Measurements from ENCODE around the gene SLC38A7.

Gene SLC38A7, protein sequence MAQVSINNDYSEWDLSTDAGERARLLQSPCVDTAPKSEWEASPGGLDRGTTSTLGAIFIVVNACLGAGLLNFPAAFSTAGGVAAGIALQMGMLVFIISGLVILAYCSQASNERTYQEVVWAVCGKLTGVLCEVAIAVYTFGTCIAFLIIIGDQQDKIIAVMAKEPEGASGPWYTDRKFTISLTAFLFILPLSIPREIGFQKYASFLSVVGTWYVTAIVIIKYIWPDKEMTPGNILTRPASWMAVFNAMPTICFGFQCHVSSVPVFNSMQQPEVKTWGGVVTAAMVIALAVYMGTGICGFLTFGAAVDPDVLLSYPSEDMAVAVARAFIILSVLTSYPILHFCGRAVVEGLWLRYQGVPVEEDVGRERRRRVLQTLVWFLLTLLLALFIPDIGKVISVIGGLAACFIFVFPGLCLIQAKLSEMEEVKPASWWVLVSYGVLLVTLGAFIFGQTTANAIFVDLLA

DNA sequence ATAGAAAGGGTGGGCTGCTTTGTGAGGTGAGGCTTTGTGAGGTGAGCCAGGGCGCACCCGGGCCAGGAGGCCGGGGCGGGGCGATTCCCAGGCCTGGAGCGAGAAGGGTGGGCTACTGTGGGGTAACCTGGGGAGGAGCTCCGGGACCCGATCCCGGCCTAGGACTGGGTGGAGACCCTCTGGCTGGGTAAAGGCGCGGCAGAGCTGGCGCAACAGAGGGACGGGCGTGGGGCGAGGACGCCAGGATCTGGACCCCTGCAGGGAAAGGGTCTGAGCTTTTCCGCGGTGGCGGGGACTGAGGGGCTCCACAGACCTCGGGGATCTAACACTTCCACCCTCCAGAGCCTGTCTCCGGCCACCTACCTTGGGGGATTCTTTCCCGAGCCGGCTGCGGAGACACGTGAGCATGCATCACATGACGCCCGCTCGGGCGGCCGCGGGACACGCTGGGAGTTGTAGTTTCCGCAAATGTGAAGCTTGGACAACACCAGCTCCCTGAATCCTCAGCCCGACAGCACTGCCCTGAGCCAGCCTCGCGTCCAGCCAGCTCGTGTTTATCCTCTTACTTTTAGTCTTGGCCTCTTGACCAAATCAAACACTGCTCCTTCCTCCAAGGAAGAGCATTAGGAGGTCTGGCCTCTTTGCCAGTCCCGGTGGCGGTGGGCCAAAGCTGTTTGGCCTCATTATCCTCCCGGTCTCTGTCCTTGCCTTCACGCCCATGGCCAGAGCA lies at the start of gene SLC38A7:
TSS of gene SLC38A7 (minus strand) at position 417 of the 730 bp plus-strand sequence. CDS start 4,644 bp downstream, outside the sequence.
- peak; percentile 57 for DNase-seq (ENCODE audit: low read depth)

GRCh38 chr16:58733671-58734458 lies 49.3 kb upstream of the SLC38A7 start, which contains the start of gene GOT2:
Gene GOT2 (minus strand): TSS chr16:58734316. CDS start chr16:58734228, 88 bp downstream.
- peak; percentile 60 for DNase-seq (ENCODE audit: low read depth)

DNA sequence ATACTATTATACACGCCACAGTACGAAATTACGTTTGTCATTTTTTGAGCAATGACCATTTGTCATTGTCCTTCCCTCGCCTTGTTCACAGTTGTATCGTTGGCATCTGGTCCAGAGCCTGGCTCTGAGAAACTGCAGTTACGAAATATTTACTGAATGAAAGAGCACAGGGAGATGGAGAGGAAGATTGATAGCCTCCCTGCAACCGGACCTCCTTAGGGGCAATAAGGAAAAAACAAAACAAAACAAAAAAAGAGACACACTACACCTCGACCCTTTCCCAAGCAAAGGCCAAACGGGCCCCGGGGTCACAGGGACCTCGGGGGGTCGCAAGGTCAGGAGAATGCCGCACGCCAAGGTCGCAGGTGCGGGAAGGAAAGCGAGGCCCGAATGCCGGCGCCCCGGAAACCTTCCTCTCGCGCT lies 48.7 kb upstream of the SLC38A7 start:
- DNase-seq (ENCODE audit: low read depth) = no peak

DNA sequence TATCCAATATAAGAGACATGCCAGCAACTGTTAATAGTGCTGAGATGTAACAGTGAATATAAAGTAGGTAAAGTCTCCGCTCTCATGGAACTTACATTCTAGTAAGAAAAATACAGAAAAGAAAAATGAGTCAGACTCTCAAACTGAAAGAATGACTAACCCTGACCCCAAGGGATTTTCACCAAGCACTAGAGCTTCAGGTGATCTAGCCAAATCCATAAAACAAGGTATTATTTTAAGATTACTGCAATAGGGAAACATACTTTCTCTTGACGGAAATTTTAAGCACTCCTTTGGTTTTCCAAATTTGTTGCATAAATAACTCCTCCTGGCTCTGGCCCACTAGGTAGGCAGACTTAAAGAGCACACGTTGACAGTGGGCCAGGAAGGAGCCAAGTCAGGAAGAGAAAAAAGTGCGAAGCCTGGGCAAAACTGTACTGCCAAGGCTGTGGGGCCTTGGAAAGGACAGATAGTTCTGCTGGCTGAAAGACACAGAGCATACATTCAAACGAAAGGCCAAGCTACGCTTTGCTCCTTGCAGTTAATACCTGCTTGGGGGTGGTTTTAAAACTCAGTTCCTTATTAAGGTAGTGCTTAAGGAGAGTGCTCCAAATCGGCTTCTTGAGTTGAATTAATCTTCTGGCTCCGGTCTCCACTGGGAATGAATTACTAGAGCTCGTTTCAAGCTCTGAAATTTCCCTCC lies 48.1 kb upstream of the SLC38A7 start:
- no peak for DNase-seq (ENCODE audit: low read depth)

DNA sequence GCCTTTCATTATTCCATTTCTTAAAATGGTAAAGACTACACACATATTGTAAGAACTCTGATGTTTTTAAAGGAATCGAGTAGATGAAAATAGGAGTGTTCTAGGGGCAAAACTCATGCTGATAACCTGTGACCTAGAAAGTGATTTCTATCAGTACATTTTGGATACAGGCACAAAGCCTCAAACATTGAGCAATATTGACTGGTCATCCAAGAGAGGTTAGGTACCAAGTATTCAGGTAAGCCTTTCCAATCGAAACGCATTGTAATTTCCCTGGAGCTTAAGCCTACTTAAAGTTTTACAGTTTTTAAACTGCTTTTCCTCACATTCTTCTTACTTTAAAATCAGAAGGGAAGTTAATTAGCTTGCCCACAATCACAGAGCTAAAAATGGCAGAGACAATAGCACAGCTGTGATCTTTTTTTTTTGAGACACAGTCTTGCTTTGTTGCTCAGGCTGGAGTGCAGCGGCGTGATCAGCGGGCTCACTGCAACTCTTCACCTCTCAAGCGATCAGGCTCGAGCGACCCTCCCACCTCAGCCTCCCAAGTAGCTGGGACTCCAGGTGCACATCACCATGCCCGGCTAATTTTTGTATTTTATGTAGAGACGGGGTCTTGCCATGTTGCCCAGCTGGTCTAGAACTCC lies 46.3 kb upstream of the SLC38A7 start:
- DNase-seq (ENCODE audit: low read depth) = no peak

DNA sequence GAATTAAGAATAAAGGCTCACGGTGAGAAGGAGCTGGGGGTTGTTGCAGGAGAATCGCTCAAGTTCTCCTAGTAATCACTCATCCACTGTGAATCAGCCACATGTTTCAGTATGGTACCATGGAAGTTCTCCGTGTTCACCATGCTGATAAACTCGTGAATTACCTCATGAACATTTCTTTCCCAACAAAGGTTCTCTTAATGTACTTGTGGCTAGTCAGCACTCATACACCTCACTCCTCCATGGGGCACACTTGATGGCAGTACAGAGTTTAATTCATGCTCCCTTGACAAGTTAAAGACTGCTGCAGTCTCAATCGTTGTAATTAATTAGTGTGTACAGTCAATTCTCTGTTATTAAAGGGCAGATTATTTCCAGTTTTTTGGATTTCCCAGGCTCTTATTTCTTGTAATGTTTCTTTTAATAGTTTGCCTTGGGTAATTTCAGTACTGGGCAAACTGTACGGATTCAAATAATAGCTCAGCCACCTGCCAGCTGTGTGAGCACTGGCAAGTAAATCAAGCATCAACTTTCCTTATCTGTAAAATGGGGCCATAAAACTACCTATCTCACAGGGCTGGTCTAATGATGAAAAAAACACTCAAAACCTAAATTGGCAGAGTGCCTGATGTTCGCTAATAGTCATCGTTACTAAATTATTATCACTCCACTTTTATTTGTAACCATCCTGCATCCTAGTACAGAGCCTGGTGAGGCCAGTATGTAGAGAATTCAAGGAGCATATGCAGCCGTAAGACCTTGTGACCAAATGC lies 43.4 kb upstream of the SLC38A7 start:
- no peak for DNase-seq (ENCODE audit: low read depth)

- DNase-seq (ENCODE audit: low read depth) = no peak
These were observed 42.6 kb upstream of the SLC38A7 start for GRCh38 chr16:58727028-58727781.

DNA sequence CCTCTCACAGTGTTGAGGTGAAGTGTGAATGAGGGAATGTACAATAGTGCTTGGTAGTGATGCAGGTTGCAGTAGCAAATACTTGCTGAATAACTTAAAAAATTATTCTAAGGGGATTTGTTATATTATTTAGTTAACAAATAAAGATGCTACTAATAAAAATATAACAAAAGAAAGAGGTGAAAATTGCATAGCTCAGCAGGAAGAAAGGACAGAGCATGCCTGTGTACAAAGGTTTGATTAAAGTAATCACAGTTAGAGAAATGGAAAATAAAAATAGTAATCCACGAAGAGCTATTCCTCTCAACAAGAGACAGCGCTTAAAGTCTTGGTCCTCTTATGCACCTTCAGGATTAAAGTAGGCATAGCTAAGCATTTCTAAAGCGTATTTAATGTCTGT lies 38.5 kb upstream of the SLC38A7 start:
- DNase-seq (ENCODE audit: low read depth) = no peak

DNA sequence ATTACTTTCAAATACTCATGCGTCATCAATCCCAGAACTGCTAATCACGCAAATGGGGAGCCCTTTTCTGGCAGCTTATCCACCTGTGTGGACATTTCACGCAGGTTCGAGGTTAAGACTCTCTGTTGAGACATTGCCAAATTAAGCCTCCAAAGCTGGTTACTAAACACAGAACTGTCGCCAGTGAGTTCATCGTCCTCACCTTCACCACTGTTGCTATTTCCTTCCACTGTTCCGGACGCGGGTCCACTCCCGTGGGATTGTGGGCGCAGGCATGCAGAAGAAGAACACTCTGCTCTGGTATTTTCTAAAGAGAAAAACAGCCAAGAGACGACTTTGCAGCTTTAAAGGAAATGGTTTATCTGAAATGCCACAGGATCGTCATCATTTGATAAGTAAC lies 33.4 kb upstream of the SLC38A7 start:
- no peak for DNase-seq (ENCODE audit: low read depth)

DNA sequence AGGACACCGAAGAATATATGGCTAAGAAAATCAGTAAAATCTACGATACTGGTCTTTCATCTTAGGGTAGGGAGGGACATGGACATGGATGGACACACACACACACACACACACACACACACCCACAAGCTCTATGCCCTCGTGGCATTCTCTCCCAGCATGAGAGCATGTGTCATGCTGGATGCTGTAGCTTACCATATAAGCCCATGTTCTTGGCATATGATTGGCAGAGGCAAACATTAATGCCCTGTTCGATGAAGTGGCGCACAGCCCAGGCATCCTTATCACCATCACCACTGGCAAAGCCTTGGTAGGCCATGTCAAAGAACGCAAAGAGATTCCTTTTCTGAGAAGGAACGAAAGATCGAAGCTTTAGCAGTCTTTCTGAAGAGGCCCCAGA lies 31.9 kb upstream of the SLC38A7 start:
- DNase-seq (ENCODE audit: low read depth) = no peak

- no peak for DNase-seq (ENCODE audit: low read depth)
These were observed 29.2 kb upstream of the SLC38A7 start for GRCh38 chr16:58713742-58714141.

DNA sequence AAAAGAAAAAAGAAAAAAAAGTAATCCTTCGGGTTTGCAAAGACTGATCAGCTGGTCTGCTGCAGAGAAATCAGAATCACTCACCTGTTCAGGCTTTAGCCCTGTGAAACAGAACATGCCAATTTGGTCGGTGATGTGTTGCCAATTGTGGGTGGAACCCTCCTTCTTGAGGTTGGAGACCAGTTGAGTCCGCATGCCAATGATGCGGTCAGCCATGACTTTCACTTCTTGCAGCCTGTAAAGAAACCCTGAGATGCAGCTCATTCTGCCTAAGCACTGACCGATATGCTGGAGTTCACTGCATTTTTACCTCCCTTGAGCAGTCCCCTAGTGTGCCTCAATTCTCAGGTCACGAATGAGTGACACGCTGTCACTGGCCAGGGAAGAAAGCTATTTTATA lies 24.8 kb upstream of the SLC38A7 start:
- no peak for DNase-seq (ENCODE audit: low read depth)

- no peak for DNase-seq (ENCODE audit: low read depth)
These were observed 14.6 kb upstream of the SLC38A7 start for GRCh38 chr16:58699151-58699550.

DNA sequence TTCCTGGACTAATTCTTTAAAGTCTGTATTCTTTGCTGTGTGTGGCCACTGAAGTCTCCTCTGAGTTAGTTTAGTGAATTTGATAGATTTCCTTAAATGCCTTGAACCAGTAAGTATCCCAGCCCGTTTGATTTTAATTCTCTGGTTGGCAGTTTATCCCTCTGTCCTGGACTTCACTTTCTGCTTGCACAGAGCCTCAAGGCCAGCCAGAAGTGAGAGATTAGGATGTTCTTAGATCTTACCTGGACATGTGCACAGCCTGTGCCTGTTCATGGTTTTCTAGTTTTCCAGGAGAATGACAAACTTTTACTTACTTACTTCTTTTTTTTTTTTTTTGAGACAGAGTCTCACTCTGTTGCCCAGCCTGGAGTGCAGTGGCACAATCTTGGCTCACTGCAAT lies 10.8 kb upstream of the SLC38A7 start:
- no peak for DNase-seq (ENCODE audit: low read depth)

DNA sequence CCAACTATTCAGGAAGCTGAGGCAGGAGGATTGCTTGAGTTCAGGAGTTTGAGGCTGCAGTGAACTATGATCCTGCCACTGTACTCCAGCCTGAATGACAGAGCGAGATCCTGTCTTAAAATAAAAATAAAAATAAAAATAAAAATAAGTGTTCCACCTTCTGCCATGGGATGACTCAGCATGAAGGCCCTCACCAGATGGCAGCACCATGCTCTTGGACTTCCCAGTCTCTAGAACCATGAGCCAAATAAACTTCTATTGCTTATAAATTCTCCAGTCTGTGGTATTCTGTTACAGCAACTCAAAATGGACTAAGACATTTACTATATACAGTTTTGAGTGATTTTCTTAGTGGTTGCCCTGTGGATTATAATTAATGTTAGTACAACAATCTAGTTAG lies 7.9 kb upstream of the SLC38A7 start:
- DNase-seq (ENCODE audit: low read depth) = no peak

DNA sequence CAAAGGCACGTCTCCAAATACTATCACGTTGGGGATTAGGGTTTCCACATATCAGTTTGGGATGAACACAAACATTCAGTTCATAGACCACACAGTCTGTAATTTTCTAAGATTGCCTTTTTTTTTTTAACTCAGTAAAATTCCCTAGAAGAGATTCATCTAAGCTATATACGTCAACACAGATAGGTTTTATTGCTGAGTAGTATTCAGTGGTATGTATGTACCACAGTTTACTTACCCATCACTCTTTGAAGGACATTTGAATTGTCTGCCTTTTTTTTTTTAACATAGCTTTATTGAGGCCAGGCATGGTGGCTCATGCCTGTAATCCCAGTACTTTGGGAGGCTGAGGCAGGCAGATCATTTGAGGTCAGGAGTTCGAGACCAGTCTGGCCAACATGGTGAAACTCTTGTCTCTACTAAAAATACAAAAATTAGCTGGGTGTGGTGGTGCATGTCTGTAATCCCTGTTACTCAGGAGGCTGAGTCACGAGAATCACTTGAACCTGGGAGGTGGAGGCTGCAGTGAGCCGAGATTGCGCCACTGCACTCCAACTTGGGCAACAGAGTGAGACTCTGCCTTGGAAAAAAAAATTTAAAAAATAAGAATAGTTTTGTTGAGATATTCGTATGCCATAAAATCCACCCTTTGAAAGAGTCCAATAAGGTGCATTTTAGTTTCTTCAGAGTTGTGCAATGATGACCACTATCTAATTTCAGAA lies 2.6 kb upstream of the SLC38A7 start:
- peak; percentile 27 for DNase-seq (ENCODE audit: low read depth)

GRCh38 chr16:58685084-58685449 lies 497 bp upstream of the SLC38A7 start:
- DNase-seq (ENCODE audit: low read depth) = no peak

- no peak for DNase-seq (ENCODE audit: low read depth)
These were observed 593 bp downstream of the SLC38A7 start for GRCh38 chr16:58684001-58684353.

- DNase-seq (ENCODE audit: low read depth) = no peak
These were observed 4.8 kb downstream of the SLC38A7 start for GRCh38 chr16:58679763-58680162.

Measured in GM04504 (cell line).